Measurements from ENCODE around the gene COL27A1. TPM values are rescaled to one million over a fixed set of nuclear protein-coding genes. Genes with fewer than 3 reads are reported as not detected.

The COL27A1 gene
- polyA plus RNA-seq, 5 donors = 117 to 182 (median 145) TPM

GRCh38 chr9:114300846-114301797 is 145.8 kb downstream of the COL27A1 start:
- no peak for DNase-seq

GRCh38 chr9:114301798-114302565 is 146.6 kb downstream of the COL27A1 start:
- no peak for DNase-seq

- no peak for DNase-seq
Measured at GRCh38 chr9:114302727-114303126, 147.4 kb downstream of the COL27A1 start.

- no peak for DNase-seq
Measured at GRCh38 chr9:114303571-114303970, 148.2 kb downstream of the COL27A1 start.

GRCh38 chr9:114303977-114304376 is 148.6 kb downstream of the COL27A1 start:
- no peak for DNase-seq

- DNase-seq = no peak
Measured at GRCh38 chr9:114304416-114305188, 149.3 kb downstream of the COL27A1 start.

- DNase-seq = no peak
Measured at GRCh38 chr9:114307899-114308267, 152.5 kb downstream of the COL27A1 start.

- DNase-seq = no peak
Measured at GRCh38 chr9:114308361-114308950, 153.1 kb downstream of the COL27A1 start.

GRCh38 chr9:114309096-114309495 is 153.8 kb downstream of the COL27A1 start:
- DNase-seq = no peak

- no peak for DNase-seq
Measured at GRCh38 chr9:114310471-114311450, 155.4 kb downstream of the COL27A1 start.

GRCh38 chr9:114311571-114312512 is 156.5 kb downstream of the COL27A1 start:
- DNase-seq = no peak

GRCh38 chr9:114312513-114312875 is 157.2 kb downstream of the COL27A1 start:
- DNase-seq = no peak

GRCh38 chr9:114313186-114313585 is 157.8 kb downstream of the COL27A1 start:
- DNase-seq = no peak

GRCh38 chr9:114314256-114314867 is 159.0 kb downstream of the COL27A1 start:
- no peak for DNase-seq

GRCh38 chr9:114314881-114315722 is 159.8 kb downstream of the COL27A1 start:
- no peak for DNase-seq

- DNase-seq = no peak
Measured at GRCh38 chr9:114315723-114316363, 160.5 kb downstream of the COL27A1 start.

- no peak for DNase-seq
Measured at GRCh38 chr9:114316605-114317230, 161.4 kb downstream of the COL27A1 start.
